ENCODE data around the gene SAP30L.

The SAP30L gene

GRCh38 chr5:154421868-154422267, 23.9 kb upstream of the SAP30L start:
- DNase-seq: no peak

DNA sequence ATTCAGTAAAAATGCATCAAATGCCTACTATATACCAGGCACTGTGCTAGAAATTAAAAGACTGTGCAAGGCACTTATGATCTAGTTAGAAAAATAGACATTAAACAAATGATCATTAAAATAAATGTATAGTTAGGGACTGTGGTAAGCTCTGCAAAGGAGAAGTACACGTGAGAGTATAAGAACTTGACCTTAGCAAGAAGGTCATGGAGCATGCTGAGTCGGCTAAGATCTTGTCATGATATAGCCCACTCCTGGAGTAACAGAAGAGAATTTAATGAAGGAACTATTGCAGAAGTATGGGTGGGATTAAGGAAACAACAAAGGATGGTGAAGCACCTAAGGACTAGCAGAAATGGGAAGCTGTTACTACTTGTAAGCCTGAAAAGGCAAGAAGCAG, 23.5 kb upstream of the SAP30L start:
- DNase-seq: no peak

DNA sequence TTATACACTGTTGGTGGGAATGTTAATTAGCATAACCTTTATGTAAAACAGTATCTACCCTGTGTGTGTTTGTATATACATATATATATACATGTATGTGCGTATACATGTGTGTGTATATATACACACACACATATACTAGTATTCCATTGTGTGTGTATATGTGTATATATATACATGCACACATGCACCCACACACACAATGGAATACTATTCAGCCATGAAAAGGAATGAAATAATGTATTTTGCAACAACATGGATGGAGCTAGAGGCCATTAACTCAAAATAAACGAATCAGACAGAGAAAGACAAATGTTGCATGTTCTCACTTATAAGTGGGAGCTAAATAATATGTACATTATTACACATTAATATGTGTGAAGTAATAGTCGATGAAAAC, 17.6 kb upstream of the SAP30L start:
- no peak for DNase-seq

- no peak for DNase-seq
Measured at GRCh38 chr5:154429341-154429740, 16.5 kb upstream of the SAP30L start.

GRCh38 chr5:154430466-154430865, 15.3 kb upstream of the SAP30L start:
- DNase-seq: no peak

- DNase-seq: no peak
Measured at GRCh38 chr5:154430961-154431630, 14.7 kb upstream of the SAP30L start.

GRCh38 chr5:154435226-154435625, 10.6 kb upstream of the SAP30L start:
- DNase-seq: no peak

DNA sequence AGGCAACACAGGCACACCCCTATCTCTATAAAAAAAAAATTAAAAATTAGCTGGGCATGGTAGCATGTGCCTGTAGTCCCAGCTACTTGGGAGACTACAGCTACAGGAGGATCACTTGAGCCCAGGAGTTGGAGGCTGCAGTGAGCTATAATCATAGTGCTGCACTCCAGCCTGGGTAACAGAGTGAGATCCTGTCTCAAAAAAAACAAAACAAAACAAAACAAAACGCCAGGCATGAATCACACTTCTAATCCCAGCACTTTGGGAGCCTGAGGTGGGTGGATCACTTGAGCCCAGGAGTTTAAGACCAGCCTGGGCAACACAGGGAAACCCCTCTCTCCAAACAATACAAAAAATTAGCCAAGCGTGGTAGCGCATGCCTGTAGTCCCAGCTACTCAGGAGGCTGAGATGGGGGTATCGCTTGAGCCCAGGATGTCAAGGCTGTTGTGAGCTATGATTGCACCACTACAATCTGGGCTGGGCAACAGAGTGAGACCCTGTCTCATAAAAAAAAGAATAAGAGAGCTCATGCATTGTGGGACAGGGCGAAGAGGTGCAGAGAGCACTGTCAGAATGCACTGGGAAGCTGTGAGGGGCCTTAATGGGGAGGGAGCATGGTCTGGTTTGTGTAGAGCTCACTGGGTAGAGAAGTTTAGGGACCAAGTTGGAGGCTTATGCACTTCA, 8.4 kb upstream of the SAP30L start:
- no peak for DNase-seq

DNA sequence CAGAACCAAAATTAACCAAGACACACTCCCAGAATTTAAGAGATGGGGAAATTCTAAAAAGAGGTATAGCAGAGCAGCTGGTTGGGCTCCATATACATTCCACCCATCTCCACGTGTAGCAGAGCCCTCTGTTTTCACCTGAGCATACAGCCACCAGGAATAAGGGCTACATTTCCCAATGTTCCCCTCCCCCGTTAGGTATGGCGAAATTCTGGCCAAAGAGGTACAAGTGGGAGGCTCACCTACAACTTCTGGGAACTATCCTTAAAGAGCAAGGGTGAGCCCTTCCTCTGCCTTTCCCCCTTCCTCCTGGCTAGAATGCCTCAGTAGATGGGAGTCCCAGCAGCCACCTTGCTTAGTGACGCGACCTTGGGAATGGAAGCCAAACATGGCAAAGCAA, 5.3 kb upstream of the SAP30L start:
- DNase-seq: no peak

GRCh38 chr5:154442801-154443200, 3.0 kb upstream of the SAP30L start:
- DNase-seq: no peak

DNA sequence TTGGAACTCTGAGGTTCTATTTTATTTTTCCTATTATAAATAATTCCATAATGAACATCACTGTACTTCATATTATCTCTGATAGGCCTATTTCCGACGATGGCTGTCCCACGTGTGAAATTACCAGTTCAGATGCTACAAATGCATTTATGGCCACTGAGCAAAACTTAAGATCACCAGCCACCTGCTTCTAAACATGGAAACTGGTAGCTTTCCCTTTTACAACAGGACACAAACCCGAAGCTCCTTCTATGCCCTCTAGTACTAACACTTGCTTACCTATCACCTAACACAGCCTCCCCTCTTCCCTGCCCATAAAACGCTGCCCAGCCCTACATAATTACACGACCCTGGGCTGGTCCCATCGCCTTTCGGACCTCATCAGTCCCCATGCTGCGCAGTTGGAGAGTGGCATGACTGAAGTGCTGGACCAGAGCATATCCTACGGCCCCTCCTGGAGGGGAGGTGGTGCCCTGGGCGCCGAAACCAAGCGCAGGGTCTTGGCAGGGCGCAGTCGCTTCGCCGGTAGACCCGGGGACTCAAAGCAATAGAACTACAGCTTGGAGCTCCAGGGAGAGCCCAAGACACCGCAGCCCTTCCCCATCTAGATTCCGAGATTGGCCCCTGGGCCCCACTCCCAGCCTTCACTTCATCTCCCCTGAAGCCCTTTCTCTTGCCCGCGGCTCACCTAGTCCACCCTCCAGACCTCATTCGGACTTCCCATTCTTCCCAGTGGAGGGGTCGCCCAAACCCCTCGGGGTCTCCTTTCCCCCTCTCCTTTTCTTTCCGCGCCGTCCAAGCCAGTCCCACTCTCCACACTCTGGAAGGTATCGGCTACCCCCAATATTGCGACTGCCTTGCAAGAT, 1.0 kb upstream of the SAP30L start:
- DNase-seq: peak in 1 of 4 experiments; percentile 2

- DNase-seq: peak in 3 of 4 experiments; percentile 5 to 22 (median 22)
Measured at GRCh38 chr5:154446195-154447088, 645 bp downstream of the SAP30L start.

GRCh38 chr5:154447089-154447725, 1.4 kb downstream of the SAP30L start:
- DNase-seq: no peak

DNA sequence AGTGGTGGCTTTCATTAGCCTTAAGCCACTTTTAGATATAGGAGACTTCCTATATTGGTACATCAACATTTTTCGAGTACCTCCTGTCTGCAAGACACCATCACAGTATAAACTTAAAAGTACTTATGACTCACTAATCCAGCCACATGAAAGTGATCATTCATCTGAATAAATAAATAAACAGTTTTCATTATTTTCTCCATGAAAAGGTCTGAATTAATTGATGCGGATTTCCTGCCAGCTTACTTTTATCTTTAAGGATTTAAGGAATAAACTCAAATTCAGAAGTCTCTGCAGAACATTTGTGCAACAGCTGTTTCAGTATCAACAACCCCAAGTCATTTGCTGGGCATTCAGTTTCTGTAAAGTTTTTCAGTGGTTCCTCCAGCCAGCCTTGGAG, 4.0 kb downstream of the SAP30L start:
- DNase-seq: no peak

- DNase-seq: no peak
Measured at GRCh38 chr5:154451957-154452356, 6.2 kb downstream of the SAP30L start.

DNA sequence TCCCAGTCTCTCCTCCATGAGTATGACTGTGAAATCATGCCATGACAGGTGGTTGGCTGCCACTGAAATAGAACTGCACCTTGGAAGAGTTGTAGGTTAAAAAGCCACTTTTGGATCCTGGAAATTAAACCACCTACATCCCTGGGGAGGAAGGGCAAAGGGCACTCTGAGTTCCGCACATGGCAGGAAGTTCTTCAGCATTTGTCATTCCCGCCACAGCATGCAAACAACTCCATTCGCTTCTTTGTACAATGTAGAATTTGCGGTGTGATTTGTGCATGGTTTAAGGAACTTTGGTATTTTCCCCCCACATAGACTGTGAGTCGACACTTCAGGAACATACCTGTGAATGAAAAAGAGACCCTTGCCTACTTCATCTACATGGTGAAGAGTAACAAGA, 9.8 kb downstream of the SAP30L start:
- no peak for DNase-seq

- DNase-seq: no peak
Measured at GRCh38 chr5:154456540-154456939, 10.7 kb downstream of the SAP30L start.

GRCh38 chr5:154459015-154459414, 13.2 kb downstream of the SAP30L start:
- no peak for DNase-seq

DNA sequence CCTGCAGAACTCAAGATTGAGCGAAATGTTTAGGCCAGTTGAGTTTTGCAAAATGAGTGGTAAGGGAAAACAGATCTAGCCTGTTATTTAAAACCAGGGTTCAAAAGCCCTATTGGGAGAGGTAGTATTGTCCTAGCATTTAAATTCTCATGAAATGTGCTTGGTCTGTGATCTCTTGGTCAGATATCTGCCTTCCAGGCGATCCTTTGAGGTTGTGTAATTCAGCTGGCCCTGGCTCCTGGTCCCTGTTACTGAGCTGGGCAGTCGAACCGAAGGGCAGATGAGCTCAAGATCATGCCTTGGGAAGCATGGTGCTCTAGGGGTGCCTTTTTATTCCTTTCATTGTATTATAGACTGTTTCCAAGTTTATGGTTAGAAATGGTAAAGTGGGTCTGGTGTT, 14.4 kb downstream of the SAP30L start:
- no peak for DNase-seq

DNA sequence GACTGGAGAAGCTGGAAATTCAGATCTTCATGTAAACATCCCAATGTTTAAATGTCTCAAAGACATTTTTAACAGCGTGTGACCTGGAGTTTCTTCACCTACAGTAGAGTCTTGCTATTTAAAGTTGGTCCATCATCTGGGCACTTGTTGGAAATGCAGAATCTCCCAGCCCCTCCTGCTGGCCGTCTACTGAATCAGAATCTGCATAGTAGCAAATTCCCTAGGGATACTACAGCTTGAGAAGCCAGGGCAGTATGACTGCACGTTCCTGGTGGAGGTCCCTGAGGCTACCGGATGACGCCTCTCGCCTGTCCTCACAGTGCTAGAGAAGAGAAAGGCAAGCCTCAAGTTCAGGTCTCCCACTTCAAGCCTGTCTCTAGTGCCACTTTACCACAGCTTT, 15.7 kb downstream of the SAP30L start:
- DNase-seq: no peak

- no peak for DNase-seq
Measured at GRCh38 chr5:154464438-154464837, 18.6 kb downstream of the SAP30L start.

- no peak for DNase-seq
Measured at GRCh38 chr5:154465169-154465568, 19.4 kb downstream of the SAP30L start.
